GM12801 (cell line): ENCODE data around the gene CYP24A1.

Source experiments
- TF ChIP-seq, protein P1 (sequence below): IDR thresholded peaks from one replicate; pipeline ENCODE4 v1.5.1; 2011; ENCODE audit warnings: control low read depth; ENCODE audit not compliant: insufficient read length; ENCODE audit errors: extremely low read depth

CYP24A1 gene

DNA sequence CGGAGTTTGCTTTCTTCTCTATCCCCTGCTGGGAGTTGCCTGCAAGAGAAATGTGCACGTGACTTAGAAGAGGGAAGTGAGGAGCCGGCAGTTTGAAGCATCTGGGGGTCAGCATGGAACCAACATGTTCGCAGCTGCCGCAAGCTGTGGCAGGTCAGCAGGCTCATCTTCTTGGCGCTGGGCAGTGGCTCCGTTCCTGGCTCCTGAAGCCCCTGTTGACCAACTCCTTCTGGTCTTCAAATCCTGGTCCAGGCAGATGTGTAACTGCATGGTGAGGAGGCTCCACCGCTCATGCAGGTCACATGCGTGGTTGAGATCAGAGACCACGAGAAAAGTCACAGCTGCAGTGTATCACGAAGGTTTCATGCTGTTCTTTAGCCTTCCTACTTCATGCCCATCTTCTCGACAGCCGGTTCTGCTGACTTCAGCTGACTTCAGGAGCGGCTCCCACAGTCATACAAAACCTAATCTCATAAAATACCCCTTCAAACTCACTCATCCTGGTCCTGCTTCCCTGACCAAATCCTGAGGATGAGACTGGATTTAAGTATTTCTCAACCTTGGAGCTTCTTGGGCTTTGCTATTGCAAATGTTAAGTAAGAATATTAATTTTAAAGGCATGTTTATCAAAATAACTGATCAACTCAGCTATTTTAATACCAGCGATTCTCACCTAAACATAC lies 58.5 kb downstream of the CYP24A1 start:
- TF ChIP-seq, protein P1, sequence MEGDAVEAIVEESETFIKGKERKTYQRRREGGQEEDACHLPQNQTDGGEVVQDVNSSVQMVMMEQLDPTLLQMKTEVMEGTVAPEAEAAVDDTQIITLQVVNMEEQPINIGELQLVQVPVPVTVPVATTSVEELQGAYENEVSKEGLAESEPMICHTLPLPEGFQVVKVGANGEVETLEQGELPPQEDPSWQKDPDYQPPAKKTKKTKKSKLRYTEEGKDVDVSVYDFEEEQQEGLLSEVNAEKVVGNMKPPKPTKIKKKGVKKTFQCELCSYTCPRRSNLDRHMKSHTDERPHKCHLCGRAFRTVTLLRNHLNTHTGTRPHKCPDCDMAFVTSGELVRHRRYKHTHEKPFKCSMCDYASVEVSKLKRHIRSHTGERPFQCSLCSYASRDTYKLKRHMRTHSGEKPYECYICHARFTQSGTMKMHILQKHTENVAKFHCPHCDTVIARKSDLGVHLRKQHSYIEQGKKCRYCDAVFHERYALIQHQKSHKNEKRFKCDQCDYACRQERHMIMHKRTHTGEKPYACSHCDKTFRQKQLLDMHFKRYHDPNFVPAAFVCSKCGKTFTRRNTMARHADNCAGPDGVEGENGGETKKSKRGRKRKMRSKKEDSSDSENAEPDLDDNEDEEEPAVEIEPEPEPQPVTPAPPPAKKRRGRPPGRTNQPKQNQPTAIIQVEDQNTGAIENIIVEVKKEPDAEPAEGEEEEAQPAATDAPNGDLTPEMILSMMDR: no peak

DNA sequence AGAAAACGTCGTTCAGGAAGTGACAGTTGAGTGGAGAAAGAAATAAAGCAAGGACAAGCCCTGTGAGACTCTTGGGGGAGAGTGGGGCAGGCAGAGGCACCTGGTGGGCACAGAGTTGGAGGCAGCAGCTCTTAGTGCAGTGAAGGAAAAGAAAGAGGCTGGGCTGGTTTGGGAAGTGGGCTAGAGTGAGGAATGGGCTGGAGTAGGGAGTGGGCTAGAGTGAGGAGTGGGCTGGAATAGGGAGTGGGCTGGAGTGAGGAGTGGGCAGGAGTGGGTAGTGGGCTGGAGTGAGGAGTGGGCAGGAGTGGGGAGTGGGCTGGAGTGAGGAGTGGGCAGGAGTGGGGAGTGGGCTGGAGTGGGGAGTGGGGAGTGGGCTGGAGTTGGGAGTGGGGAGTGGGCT lies 59.7 kb downstream of the CYP24A1 start:
- TF ChIP-seq, protein P1: no peak

DNA sequence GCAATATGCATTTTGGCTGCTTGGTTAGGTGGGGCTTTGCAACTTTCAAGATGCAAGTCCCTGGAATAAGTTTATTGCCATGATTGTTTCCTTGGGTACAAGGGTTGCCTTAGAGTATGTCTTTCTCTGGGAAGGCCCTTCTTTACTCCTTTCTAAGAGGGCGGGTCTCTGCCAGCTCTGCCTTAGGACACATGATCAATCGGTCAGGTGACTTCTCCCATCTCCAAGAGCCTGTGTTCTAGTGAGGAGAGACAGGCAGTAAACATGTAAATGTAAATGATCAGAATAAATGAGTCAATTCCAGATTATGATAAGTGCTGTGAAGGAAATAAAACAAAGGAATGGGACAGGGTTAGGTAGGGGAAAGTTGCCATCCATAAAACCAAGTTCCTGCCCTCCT lies 60.2 kb downstream of the CYP24A1 start:
- TF ChIP-seq, protein P1: no peak

DNA sequence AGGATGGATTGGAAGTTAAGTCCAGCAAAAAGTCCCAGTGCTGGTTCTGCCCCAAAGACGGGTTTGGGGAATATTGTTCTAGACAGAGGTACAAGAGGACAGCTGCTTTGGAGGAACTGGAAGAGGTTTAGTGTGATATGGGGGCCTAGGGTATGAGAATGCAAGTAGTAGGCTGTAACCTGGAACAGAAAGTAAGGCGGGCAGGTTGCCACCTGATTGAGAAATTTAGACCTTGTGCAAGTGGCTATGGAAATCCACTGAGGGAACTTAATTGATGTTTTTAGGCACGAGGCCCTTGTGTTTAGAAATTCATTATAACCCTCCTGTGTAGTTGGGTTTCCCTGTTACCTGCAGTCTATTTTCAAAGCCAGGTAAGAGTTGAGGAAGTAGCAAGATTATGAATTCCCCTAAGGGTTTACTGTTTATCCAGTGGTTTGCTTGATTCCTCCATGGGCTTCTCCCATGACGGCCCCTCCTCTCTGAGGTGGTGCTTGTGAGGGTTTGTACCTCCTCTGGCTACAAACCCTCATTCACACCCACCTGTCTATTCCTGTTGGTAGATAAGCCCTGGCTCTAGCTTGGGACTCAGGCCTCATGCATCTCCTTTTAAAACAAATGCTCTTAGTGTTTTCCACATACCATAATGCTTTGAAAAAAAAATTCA lies 61.4 kb downstream of the CYP24A1 start:
- TF ChIP-seq, protein P1: no peak

DNA sequence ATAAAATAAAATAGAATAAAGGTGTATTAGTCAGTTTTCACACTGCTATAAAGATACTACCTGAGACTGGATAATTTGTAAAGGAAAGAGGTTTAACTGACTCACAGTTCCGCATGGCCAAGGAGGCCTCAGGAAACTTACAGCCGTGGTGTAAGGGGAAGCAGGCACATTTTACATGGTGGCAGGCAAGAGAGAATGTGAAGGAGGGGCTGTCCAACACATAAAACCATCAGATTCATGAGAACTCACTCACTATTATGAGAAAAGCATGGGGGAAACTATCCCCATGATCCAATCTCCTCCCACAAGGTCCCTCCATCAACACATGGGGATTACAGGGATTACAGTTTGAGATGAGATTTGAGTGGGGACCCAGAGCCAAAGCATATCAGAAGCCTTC lies 62.3 kb downstream of the CYP24A1 start:
- TF ChIP-seq, protein P1: no peak

DNA sequence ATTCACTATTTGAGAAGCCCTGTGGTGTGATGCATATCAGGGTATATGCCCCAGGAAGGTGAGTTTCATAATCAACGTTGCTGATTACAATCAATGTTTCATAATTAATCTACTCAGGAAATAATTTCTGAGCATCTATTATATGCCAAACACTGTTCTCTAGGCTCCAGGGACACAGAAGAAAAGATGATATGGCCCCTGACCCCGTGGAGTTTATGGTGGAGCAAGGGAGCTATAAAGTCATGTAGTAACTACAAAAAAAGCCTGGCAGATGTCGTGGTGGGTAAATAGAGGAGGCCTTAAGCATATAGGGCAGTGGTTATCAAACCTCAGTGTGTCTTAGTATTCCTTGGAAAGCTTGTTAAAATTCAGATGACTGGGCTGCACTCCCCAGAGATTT lies 63.3 kb downstream of the CYP24A1 start:
- TF ChIP-seq, protein P1: no peak

DNA sequence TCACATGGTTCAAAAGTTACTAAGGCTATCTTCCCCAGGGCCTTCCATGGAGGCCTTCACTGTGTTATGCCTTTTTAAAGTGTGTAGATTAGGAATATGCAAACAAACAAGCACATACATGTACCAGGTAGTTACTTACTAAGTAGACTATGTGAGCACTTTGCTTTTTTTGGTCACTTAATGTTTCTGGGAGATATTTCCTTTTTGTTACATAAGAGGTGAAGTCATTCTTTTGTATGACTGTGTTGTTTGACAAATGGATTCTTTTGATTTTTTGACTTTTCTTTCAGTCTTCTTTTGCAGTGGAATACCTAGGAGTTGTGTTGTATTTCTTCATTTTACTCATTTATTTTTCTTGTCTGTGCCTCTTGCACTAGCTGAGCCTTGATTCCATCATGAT lies 63.7 kb downstream of the CYP24A1 start:
- TF ChIP-seq, protein P1: no peak
